Right ventricle myocardium superior (tissue), 1 donor: ENCODE measurements around the gene CHMP5. TPM values are rescaled to one million over a fixed set of nuclear protein-coding genes. Genes with fewer than 3 reads are reported as not detected.
"Not testable (repeated sequence)": the region's sequence is repeated elsewhere in the genome, so short reads cannot be mapped to it uniquely, and the experiment has no call there.

ENCODE experiments used
- ATAC-seq: fragments of 200-7000 bp; cut with Tn5 transposase; one replicate; pipeline ENCODE4 v1.9.1; 2020; ENCODE audit warnings: mild to moderate bottlenecking; ENCODE audit not compliant: poor library complexity
- DNase-seq: peaks from one replicate; pipeline ENCODE4 v3.0.0-alpha.2; 2020
- intact Hi-C: fragments of 100-400 bp; cut with DNase I; formaldehyde crosslinking; loops from one replicate; pipeline ENCODE4 v1.11.2; 2022
- total RNA-seq: library from RNA; stranded (reverse); fragmentation: NEBNext Ultra II Directional; extraction: Animal tissue kit (Norgen Biotek cat#: 25700); gene quantifications from one replicate; pipeline ENCODE4 v1.2.1, GENCODE V29; 2021
- donor health status: DM: no; HTN: yes; CAD: no; lungs with severe emphysema.

Gene CHMP5
- total RNA-seq, 1 donor from 2014 or later, result 45.8 TPM

DNA sequence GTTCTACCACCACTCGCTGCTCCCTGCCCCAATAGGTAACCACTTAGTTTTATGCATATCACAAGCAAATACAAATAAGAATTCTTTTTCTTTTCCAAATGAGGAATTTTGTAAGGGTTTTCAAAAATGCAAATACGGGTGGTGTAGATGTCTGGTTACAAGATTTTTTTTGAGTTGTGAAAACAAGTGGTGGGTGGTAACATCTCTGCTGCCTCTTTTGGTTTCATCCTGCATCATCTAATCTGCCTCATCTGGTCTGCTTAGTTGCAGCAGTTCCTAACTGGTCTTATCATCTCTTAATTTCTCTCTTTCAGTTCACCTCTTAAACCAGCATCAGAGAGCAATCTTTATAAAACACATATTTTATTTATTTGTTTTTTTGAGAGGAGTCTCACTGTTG is 30.7 kb downstream of the CHMP5 start:
- DNase-seq (no peak), ATAC-seq (no peak)
- intact Hi-C loops, result no loop called here

DNA sequence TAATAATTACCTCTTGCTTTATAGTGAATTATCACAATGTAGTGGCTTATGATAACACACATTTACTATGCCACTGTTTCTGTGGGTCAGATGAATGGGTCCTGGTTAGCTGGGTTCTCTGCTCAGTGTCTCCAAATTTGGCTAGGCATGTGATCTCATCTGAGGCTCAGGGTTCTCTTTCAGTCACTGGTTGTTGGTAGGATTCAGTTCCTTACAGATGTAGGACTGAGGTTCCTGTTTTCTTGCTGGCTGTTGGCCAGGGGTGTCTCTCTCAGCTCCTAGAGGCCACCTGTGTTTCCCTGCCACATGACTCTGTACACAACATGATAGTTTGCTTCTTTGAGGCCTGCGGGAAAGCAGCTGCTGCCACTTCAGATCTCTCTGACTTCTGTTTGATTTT is 32.6 kb downstream of the CHMP5 start:
- DNase-seq, result peak; percentile 56
- intact Hi-C loops, result no loop called here
- ATAC-seq, result peak; percentile 47

DNA sequence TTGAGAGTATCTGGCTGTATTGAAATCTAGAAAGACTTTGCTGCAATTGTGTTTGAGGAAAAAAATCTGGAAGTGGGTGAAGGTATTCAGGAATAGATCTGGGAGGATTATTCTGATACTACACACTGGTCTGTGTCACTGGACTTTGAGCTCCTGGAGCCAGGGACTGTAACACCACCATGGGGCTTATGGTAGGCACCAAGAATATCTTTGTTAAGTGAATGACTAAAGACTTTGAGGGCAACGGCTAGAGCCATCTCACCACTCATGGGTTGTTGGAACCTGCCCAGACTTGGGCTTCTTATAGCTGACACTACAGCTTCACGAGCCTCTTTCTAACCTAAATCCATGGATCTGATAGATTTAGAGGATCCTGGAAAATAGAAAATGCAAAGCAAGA is 35.7 kb downstream of the CHMP5 start:
- DNase-seq, result no peak
- no peak for ATAC-seq

DNA sequence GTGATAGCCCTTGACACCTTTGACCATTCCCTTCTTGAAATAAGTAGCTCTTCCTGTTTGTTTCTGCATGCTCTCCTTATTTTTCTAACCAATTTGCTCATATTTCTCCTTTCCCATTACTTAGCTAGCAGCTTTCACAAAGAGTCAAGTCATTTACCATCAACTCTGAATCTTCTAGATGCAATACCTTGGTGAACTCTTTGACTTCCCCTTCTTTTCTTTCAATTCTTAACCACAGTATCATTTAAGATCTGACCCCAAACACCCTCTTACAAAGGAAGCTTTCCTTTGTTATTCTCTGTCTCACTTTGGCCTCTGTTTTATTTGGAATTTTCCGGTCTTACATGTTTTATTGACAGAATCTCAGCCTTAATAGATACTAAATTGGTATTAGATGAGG is 39.5 kb downstream of the CHMP5 start:
- ATAC-seq, result no peak
- intact Hi-C loops, result no loop called here
- no peak for DNase-seq

More for the DNA sequence above, 35.7 kb downstream of the CHMP5 start:
- intact Hi-C loops, result no loop called here

- intact Hi-C loops, result no loop called here
- ATAC-seq, result no peak
- DNase-seq, result no peak
Measured at GRCh38 chr9:33306037-33306436, 41.2 kb downstream of the CHMP5 start.

DNA sequence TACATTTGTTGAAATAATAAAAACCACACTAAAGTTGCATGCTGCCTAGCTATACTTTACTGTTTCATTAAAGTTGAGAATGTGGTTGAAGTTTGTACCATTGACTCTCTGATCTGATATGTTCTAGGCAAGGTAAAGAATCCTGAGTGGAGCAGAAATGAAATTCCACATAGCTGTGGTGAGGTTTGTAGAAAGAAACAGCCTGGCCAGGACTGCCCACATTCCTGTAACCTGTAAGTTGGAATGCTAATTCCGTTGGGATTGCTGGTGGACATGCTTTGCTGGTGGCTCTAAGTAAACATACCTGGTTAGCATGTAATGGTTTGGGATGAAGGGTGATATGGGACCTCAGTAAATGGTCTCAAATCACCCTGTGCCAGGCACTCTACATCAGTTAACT is 42.2 kb downstream of the CHMP5 start:
- DNase-seq (no peak), ATAC-seq (no peak)
- intact Hi-C loops, result no loop called here

GRCh38 chr9:33309903-33310302 is 45.1 kb downstream of the CHMP5 start:
- intact Hi-C loops, result no loop called here
- ATAC-seq (no peak), DNase-seq (no peak)

- no peak for ATAC-seq
- intact Hi-C loops, result no loop called here
Measured at GRCh38 chr9:33310748-33311147, 45.9 kb downstream of the CHMP5 start.

DNA sequence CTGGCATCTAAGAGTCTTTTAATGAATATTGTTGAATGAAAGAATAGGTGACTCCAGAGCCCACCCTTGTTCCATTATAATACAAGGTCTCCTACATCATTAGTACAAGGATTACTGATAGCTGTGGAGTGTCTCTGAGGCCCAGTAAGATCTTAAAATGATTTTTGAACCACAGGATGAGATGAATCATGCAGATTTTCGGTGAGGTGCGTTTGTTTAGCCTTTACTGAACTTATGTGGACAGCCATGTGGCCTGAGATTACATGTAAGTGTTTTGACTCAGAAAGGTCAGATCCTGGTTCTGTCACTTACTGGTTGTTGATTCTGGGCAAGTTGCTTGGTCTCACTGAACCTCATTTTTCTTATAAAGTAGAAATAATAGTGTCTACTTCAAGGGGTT is 47.1 kb downstream of the CHMP5 start:
- ATAC-seq (no peak), DNase-seq (no peak)
- intact Hi-C loops, result no loop called here

More at GRCh38 chr9:33310748-33311147, 45.9 kb downstream of the CHMP5 start:
- no peak for DNase-seq

DNA sequence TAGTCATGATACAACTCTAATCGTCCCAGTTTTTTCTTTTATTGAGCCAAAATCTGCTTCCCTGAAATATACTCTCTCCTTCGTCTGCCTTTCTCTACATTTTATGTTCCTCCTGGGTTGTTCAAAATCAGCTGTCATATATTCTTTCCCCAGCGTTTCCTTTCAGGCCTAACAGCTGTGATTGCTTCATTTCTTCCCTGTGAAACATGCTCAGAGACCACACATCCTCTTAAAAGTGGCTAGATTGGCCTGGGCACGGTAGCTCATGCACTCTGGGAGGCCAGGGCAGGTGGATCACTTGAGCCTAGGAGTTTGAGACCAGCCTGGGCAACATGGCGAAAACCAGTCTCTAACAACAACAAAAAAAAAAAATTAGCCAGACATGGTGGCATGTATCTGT is 50.5 kb downstream of the CHMP5 start:
- ATAC-seq (no peak), DNase-seq (no peak)
- intact Hi-C loops, result no loop called here

DNA sequence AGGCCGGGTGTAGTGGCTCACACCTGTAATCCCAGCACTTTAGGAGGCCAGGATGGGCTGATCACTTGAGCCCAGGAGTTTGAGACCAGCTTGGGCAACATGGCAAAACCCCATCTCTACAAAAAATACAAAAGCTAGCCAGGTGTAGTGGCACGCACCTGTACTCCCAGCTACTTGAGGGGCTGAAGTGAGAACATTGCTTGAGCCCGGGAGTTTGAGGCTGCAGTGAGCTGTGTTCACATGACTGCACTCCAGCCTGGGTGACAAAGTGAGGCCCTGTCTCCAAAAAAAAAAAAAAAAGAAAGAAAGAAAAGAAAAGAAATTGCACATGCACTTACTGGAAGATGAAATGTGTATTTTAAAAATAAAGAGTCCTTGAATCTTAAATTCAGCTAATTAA is 52.3 kb downstream of the CHMP5 start:
- ATAC-seq, DNase-seq, intact Hi-C loops: not testable (repeated sequence)

- intact Hi-C loops, result no loop called here
- ATAC-seq (peak; percentile 47), DNase-seq (no peak)
Measured at GRCh38 chr9:33318225-33318624, 53.4 kb downstream of the CHMP5 start.

GRCh38 chr9:33318781-33319180 is 53.9 kb downstream of the CHMP5 start:
- no peak for ATAC-seq
- intact Hi-C loops, result no loop called here
- DNase-seq, result no peak

DNA sequence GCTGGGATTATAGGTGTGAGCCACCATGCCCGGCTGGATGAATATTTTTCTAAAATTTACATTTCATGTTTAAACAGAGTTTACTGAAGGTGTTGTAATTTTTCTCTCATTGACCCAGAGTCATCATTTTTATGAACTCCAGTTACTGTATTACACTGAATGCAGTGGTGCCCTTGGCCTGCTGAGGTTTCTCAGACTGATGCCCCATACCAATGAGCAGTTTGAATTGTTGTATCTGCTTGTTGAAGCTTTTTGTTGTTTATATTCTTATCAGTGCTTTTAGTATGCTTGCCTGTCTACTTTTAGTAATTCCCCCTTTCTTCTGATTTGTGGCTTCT is 55.4 kb downstream of the CHMP5 start:
- DNase-seq (no peak), ATAC-seq (peak; percentile 29)
- intact Hi-C loops, result no loop called here

GRCh38 chr9:33320568-33321261 is 55.9 kb downstream of the CHMP5 start:
- intact Hi-C loops, result no loop called here
- no peak for DNase-seq
- ATAC-seq, result peak; percentile 58

DNA sequence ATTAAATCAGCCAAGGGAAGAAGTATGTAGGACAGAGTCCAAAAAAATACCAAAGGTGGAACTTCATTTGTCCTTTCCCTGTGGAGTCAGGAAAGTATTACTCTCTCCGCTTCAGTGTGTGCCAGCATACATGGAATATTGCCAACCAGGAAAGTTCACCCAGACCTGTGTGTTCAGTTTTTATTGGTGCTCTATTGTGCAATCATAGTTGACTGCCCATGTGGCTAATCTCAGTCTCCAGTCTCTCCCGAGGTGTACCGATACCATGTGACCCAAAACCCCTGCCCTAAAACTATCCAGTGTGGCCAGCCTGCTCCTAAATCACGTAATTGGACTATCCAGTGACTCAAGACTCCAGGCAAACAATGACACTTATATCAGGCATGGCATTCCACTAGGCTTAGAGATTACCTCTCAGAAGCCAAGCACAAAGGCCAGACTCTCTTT is 64.3 kb downstream of the CHMP5 start:
- ATAC-seq (peak; percentile 90), DNase-seq (no peak)
- intact Hi-C loops, result no loop called here

DNA sequence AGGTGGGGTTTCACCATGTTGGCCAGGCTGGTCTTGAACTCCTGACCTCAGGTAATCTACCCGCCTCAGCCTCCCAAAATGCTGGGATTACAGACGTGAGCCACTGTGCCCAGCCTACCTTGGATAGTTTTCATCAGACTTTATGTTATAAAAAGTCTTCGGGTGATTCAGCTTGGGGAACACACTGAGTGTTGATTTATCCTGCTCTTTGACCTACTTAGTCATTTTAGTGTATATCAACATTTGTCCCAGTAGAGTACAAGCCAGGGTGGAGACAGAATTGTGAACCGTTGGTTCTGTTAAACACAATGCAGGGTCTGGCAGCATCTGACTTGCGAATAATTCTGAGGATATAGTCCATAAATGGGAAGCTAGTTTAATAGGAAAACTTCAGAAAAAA is 65.1 kb downstream of the CHMP5 start:
- intact Hi-C loops, result no loop called here
- peak; percentile 22 for ATAC-seq

GRCh38 chr9:33331377-33331891 is 66.6 kb downstream of the CHMP5 start:
- intact Hi-C loops, result no loop called here
- DNase-seq (no peak), ATAC-seq (no peak)

More for the DNA sequence above, 65.1 kb downstream of the CHMP5 start:
- no peak for DNase-seq
